Right lobe of liver (tissue), 6 donors: ENCODE data around the gene ACAD10. TPM values are rescaled to one million over a fixed set of nuclear protein-coding genes. Genes with fewer than 3 reads are reported as not detected.

Source experiments
- ATAC-seq, 4 donors: fragments of 200-7000 bp; cut with Tn5 transposase; one replicate each; pipeline ENCODE4 v1.9.1; 2020; ENCODE audit warnings: mild to moderate bottlenecking in 4 of 4, moderate library complexity in 4 of 4
- DNase-seq, 3 donors: peaks; one replicate each; pipeline ENCODE4 v3.0.0-alpha.2; 2020
- H3K27ac ChIP-seq, 3 donors: fragments of 200-600 bp; one replicate each; pipeline ENCODE4 v1.8.0; 2022
- H3K27me3 ChIP-seq, 2 donors: fragments of 200-600 bp; one replicate each; pipeline ENCODE4 v1.8.0; 2022
- H3K36me3 ChIP-seq, 4 donors: fragments of 200-600 bp; sonication (generic) in 1 of 4; one replicate each; pipeline versions ENCODE4 v1.5.1 to v1.8.0; 2017 to 2022; ENCODE audit warnings: control low read depth in 1 of 4
- H3K4me1 ChIP-seq, 4 donors: fragments of 200-600 bp; sonication (generic) in 1 of 4; one replicate each; pipeline versions ENCODE4 v1.5.1 to v1.8.0; 2017 to 2022; ENCODE audit warnings: control low read depth in 1 of 4
- H3K4me3 ChIP-seq, 3 donors: fragments of 200-600 bp; one replicate each; pipeline ENCODE4 v1.8.0; 2022
- H3K9me3 ChIP-seq, 4 donors: fragments of 200-600 bp; sonication (generic) in 1 of 4; one replicate each; pipeline versions ENCODE4 v1.5.1 to v1.8.0; 2017 to 2022; ENCODE audit warnings: control low read depth in 1 of 4
- POLR2A ChIP-seq: fragments of 450-650 bp; IDR thresholded peaks from one replicate; pipeline ENCODE4 v1.6.1; 2017; ENCODE audit warnings: antibody characterized with exemption, mild to moderate bottlenecking
- WGBS: methylation state at CpG from one replicate; pipeline ENCODE4 v1.1.6; 2018; ENCODE audit warnings: low coverage, low lambda C conversion rate; ENCODE audit not compliant: insufficient coverage; ENCODE audit errors: missing lambda C conversion rate; 5-methylcytosine and 5-hydroxymethylcytosine counted together
- intact Hi-C, 2 donors: fragments of 100-400 bp; cut with DNase I; formaldehyde crosslinking; loops; one replicate each; pipeline versions ENCODE4 v1.11.2 to v1.14.1; 2022
- total RNA-seq, 6 experiments: library from RNA; depleted of rRNA in 2 of 6; stranded (reverse); fragments of >200 nt in 2 of 6; fragmentation: NEBNext Ultra II Directional in 3 of 6; extraction: Animal tissue kit (Norgen Biotek cat#: 25700) in 3 of 6; gene quantifications; one replicate each; pipeline versions ENCODE4 v1.1.0 to v1.2.4, GENCODE V29; 2016 to 2023
- TF ChIP-seq, protein P1 (sequence below), 4 donors: fragments of 200-600 bp in 3 of 4; fragments of 450-650 bp in 1 of 4; IDR thresholded peaks; one replicate each; pipeline versions ENCODE4 v1.5.1 to v1.8.0; 2016 to 2022; ENCODE audit warnings: antibody characterized with exemption in 4 of 4, mild to moderate bottlenecking in 2 of 4
- donor health status: DM: no; HTN: yes; CAD: no.
- donor health status: DM: no; HTN: no; CAD: no.
- donor health status: DM: no; HTN: no; CAD: no.
- donor health status: DM: no; HTN: yes; CAD: no.
- donor health status: DM: no; HTN: yes; CAD: no.

The ACAD10 gene
- total RNA-seq, 6 experiments from 2014 or later: 24.7 to 41.7 (median 26.8) TPM

DNA sequence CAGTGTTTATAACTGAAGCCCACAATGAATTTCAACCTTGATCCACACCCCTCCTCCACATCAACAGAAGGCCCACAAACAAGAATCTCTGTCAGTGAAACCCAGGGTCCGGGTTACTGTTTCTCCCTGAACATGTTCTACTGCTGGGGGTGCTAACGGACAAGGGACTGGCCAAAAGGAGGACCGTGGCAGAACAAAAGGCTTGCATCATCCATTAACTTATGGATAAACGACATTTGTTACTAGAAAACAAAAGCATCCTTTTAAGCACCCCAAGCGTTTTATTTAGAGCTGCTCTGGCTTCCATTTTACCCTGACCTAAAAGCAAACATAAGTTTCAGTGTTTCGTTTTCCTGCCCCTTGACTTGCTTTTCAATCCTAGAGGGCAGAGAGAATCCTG lies 32.3 kb upstream of the ACAD10 start:
- no peak overlapping the region for H3K27ac ChIP-seq
- intact Hi-C loops: no loop called here
- H3K9me3 ChIP-seq: no peaks in the 10 kb centered on the region
- H3K4me1 ChIP-seq: no peaks in the 10 kb centered on the region
- DNase-seq (no peak), ATAC-seq (no peak)
- H3K27me3 ChIP-seq: no peaks in the 10 kb centered on the region
- WGBS: 86% methylated on average over 5 of the region's 6 CpGs
- peaks cover 0 to 60% (median 16%) of the 10 kb centered on the region in 4 donors for H3K36me3 ChIP-seq
- H3K4me3 ChIP-seq: no peak overlapping the region
- TF ChIP-seq, protein P1, sequence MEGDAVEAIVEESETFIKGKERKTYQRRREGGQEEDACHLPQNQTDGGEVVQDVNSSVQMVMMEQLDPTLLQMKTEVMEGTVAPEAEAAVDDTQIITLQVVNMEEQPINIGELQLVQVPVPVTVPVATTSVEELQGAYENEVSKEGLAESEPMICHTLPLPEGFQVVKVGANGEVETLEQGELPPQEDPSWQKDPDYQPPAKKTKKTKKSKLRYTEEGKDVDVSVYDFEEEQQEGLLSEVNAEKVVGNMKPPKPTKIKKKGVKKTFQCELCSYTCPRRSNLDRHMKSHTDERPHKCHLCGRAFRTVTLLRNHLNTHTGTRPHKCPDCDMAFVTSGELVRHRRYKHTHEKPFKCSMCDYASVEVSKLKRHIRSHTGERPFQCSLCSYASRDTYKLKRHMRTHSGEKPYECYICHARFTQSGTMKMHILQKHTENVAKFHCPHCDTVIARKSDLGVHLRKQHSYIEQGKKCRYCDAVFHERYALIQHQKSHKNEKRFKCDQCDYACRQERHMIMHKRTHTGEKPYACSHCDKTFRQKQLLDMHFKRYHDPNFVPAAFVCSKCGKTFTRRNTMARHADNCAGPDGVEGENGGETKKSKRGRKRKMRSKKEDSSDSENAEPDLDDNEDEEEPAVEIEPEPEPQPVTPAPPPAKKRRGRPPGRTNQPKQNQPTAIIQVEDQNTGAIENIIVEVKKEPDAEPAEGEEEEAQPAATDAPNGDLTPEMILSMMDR (IDR thresholded peaks at IDR 0.05): no peak
- TF ChIP-seq POLR2A: no peak

DNA sequence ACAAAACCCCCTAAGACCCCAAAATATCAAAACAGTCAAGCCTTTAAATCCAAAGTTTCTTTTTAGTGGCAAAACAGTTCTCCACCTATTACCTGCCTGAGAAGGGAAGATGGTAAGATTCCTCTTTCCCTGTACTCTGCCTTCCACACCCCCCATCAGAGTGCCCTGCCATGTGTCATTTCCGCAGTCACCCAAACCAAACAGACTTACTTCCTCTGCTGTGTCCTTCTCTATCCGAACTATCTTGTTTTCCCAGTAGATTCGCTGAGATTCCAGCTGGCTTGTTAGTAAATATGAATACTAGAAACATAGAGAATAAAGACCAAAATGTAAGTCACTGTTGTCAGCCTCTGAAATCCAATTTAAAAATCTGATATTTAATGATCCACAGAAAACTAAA lies 30.5 kb upstream of the ACAD10 start:
- Histone ChIP-seq H3K27ac (no peak overlapping the region), H3K9me3 (no peaks in the 10 kb centered on the region), H3K4me3 (no peak overlapping the region), H3K36me3 (peaks cover 0 to 62% (median 17%) of the 10 kb centered on the region in 4 donors), H3K27me3 (no peaks in the 10 kb centered on the region), H3K4me1 (no peaks in the 10 kb centered on the region)
- DNase-seq: no peak
- ATAC-seq: no peak
- 91% methylated on average over 3 of the region's 3 CpGs for WGBS
- intact Hi-C loops: no loop called here
- TF ChIP-seq POLR2A: no peak
- TF ChIP-seq, protein P1 (IDR thresholded peaks at IDR 0.05): no peak

DNA sequence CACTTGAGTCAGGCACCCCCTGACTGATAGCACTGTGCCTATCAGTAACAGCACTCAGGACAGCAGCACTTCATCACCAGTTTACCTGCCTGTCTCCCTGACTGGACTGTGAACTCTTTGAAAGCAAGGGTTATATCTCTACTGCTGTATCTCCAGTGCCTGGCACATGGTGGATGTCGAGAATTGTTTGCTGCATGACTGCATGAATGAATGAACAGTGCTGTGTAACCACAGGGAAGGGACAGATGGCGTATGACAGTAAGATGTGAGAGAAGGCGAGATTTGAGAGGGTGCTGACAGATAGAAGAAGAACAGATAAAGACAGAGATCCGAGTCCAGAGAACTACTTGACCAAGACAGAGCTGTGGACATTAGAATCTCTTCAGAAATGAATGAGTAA lies 29.8 kb upstream of the ACAD10 start:
- Histone ChIP-seq H3K27ac (no peak overlapping the region), H3K27me3 (no peaks in the 10 kb centered on the region), H3K9me3 (no peaks in the 10 kb centered on the region), H3K4me3 (no peak overlapping the region), H3K36me3 (peaks cover 0 to 66% (median 17%) of the 10 kb centered on the region in 4 donors), H3K4me1 (no peaks in the 10 kb centered on the region)
- TF ChIP-seq POLR2A: no peak
- TF ChIP-seq, protein P1 (IDR thresholded peaks at IDR 0.05): no peak
- DNase-seq: no peak
- ATAC-seq: no peak
- intact Hi-C loops: no loop called here
- 86% methylated on average over 3 of the region's 4 CpGs for WGBS

DNA sequence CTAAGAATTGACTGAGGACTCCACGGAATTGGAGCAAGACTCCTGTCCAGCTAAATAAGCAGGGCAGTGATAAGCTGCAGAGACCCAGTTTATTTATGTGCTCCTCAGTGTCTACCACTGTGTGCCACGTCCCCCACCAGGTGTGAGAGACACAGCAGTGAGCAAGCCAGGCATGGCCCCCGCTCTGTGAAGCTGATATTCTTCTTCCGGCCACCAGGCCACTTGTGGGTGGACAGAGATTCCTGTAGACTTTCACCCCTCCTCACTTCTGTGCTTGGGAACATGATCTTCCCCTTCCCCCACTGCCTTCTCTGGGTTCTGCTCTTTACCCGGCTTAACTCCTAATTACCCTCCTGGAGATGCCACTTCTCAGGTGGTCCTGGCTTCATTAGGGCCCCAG lies 21.4 kb upstream of the ACAD10 start:
- 79% methylated on average over 3 of the region's 5 CpGs for WGBS
- TF ChIP-seq, protein P1 (IDR thresholded peaks at IDR 0.05): no peak
- H3K36me3 ChIP-seq: peaks cover 0 to 57% (median 13%) of the 10 kb centered on the region in 4 donors

More for the DNA sequence above, 21.4 kb upstream of the ACAD10 start:
- Histone ChIP-seq H3K27me3 (no peaks in the 10 kb centered on the region), H3K4me1 (peaks cover 0 to 7% (median 2%) of the 10 kb centered on the region in 4 donors), H3K9me3 (no peaks in the 10 kb centered on the region), H3K27ac (no peak overlapping the region), H3K4me3 (no peak overlapping the region)
- DNase-seq (no peak), ATAC-seq (no peak)
- intact Hi-C loops: no loop called here
